Testis (tissue), 3 donors: Measurements from ENCODE around the gene WBP1L. TPM values are rescaled to one million over a fixed set of nuclear protein-coding genes. Genes with fewer than 3 reads are reported as not detected.
"Not testable (repeated sequence)": the region's sequence is repeated elsewhere in the genome, so short reads cannot be mapped to it uniquely, and the experiment has no call there.

Source experiments
- DNase-seq: peaks from one replicate; pipeline ENCODE4 v3.0.0-alpha.2; 2019
- H3K27ac ChIP-seq, 2 donors: fragments of 200-600 bp; sonication (generic); one replicate each; pipeline ENCODE4 v1.5.1; 2019
- H3K27me3 ChIP-seq: fragments of 200-600 bp; sonication (generic); one replicate; pipeline ENCODE4 v1.5.1; 2019
- H3K36me3 ChIP-seq: fragments of 200-600 bp; sonication (generic); one replicate; pipeline ENCODE4 v1.5.1; 2017; ENCODE audit warnings: low read depth; ENCODE audit errors: missing control alignments
- H3K4me1 ChIP-seq: fragments of 200-600 bp; sonication (generic); one replicate; pipeline ENCODE4 v1.5.1; 2019
- H3K4me3 ChIP-seq, 2 donors: fragments of 200-600 bp; sonication (generic); one replicate each; pipeline ENCODE4 v1.5.1; 2017 to 2019
- H3K9me3 ChIP-seq: fragments of 200-600 bp; sonication (generic); one replicate; pipeline ENCODE4 v1.5.1; 2017
- POLR2A ChIP-seq: fragments of 450-650 bp; IDR thresholded peaks from one replicate; pipeline ENCODE4 v1.6.1; 2017; ENCODE audit warnings: antibody characterized with exemption, mild to moderate bottlenecking, moderate library complexity
- WGBS, 2 donors: methylation state at CpG; one replicate each; pipeline ENCODE4 v1.1.5; 2018; 5-methylcytosine and 5-hydroxymethylcytosine counted together
- intact Hi-C: fragments of 100-400 bp; cut with DNase I; formaldehyde crosslinking; loops from one replicate; pipeline ENCODE4 v1.15.1; 2023; ENCODE audit warnings: low total_unique reads
- polyA plus RNA-seq: library from polyadenylated mRNA; stranded (reverse); fragments of 350-450 nt; fragmentation: Illumina TruSeq; extraction: RNeasy Lipid Tissue Mini Kit (QIAGEN cat#74804); gene quantifications from one replicate; pipeline ENCODE4 v1.2.3, GENCODE V29; 2014; ENCODE audit warnings: low read depth, low replicate concordance; ENCODE audit not compliant: insufficient read depth
- total RNA-seq, 2 donors: library from RNA; depleted of rRNA; stranded (reverse); fragments of >200 nt; gene quantifications; one replicate each; pipeline ENCODE4 v1.2.3, GENCODE V29; 2016
- TF ChIP-seq, protein P1 (sequence below), 3 experiments: fragments of 450-650 bp in 2 of 3; fragments of 200-600 bp in 1 of 3; sonication (generic) in 1 of 3; IDR thresholded peaks; one replicate each; pipeline ENCODE4 v1.5.1; 2016 to 2019; ENCODE audit warnings: antibody characterized with exemption in 3 of 3, mild to moderate bottlenecking in 2 of 3, moderate library complexity in 1 of 3

Gene WBP1L
- total and polyA plus RNA-seq, 3 donors from 2014 or later = 72.4 to 165 (median 113) TPM

DNA sequence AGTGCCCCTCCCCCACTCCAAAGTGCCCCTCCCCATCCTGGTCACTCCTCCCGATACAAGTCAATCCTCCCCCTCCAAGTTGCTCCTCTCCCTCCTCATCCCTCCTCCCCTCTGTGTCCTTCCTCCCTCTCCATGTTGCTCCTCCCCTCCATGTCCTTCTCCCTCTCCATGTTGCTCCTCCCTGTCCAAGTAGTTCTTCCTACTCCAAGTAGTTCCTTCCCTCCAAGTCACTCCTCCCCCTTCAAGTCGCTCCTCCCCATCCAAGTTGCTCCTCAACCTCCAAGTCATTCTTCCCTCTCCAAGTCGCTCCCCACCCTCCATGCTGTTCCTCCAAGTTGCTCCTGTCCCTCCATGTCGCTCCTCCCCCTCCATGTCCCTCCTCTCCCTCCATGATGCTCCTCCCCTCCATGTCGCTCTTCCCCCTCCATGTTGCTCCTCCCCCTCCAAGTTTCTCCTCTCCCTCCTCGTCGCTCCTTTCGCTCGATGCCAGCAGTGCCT lies 8.6 kb upstream of the WBP1L start:
- no peaks in the 10 kb centered on the region for H3K9me3 ChIP-seq

DNA sequence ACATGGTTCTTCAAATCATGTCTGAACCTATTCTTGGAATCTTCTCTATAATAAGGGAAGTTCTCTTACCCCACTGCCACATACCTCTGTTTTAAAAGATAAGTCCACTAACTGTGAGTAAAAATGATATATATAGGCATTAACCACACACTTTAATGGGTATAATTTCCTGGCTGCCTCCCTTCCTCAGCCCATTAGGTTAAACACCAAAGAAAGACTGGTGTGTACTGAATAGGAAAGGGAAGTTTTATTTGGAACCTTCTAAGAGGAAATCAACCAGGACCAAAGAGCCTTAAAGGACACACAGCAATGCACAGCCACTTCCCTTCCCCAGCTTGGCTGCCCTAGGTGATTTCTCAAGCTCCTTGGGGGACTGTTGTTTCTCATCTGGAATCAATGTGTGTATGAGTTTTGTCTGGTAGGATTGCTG lies 5.0 kb upstream of the WBP1L start:
- Histone ChIP-seq H3K4me3 (no peak overlapping the region), H3K36me3 (no peaks in the 10 kb centered on the region)

More for the DNA sequence above, 8.6 kb upstream of the WBP1L start:
- TF ChIP-seq, protein P1, sequence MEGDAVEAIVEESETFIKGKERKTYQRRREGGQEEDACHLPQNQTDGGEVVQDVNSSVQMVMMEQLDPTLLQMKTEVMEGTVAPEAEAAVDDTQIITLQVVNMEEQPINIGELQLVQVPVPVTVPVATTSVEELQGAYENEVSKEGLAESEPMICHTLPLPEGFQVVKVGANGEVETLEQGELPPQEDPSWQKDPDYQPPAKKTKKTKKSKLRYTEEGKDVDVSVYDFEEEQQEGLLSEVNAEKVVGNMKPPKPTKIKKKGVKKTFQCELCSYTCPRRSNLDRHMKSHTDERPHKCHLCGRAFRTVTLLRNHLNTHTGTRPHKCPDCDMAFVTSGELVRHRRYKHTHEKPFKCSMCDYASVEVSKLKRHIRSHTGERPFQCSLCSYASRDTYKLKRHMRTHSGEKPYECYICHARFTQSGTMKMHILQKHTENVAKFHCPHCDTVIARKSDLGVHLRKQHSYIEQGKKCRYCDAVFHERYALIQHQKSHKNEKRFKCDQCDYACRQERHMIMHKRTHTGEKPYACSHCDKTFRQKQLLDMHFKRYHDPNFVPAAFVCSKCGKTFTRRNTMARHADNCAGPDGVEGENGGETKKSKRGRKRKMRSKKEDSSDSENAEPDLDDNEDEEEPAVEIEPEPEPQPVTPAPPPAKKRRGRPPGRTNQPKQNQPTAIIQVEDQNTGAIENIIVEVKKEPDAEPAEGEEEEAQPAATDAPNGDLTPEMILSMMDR (IDR thresholded peaks at IDR 0.05) = no peak
- no peak for TF ChIP-seq POLR2A
- Histone ChIP-seq H3K27ac (peak overlapping the region in 1 of 2 donors; percentile 56), H3K4me3 (no peak overlapping the region), H3K4me1 (no peaks in the 10 kb centered on the region), H3K27me3 (no peaks in the 10 kb centered on the region), H3K36me3 (no peaks in the 10 kb centered on the region)
- intact Hi-C loops = no loop called here
- DNase-seq = peak; percentile 51
- WGBS, 2 donors = 67 to 76% methylated on average over 9 of the region's 9 CpGs

DNA sequence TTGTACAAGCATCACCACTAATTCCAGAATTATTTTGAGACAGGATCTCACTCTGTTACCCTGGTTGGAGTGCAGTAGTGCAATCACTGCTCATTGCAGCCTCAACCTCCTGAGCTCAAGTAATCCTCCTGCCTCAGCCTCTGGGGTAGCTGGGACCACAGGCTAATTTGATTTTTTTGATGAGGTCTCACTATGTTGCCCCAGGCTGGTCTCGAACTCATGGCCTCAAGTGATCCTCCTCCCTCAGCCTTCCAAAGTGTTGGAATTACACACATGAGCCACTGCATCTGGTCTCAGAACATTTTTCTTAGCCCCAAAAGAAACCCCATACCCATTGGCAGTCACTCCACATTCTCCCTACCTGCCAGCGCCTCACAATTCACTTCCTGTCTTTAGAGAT lies 3.5 kb upstream of the WBP1L start:
- no peaks in the 10 kb centered on the region for H3K27me3 ChIP-seq
- intact Hi-C loops = no loop called here
- TF ChIP-seq, protein P1 (IDR thresholded peaks at IDR 0.05) = no peak
- TF ChIP-seq POLR2A = no peak
- H3K36me3 ChIP-seq = no peaks in the 10 kb centered on the region
- no peak for DNase-seq
- 91 to 92% methylated on average over 2 of the region's 2 CpGs for WGBS, 2 donors
- no peak overlapping the region for H3K27ac ChIP-seq
- no peak overlapping the region for H3K4me3 ChIP-seq
- H3K4me1 ChIP-seq = peaks cover 12% of the 10 kb centered on the region
- H3K9me3 ChIP-seq = no peaks in the 10 kb centered on the region

More for the DNA sequence above, 5.0 kb upstream of the WBP1L start:
- Histone ChIP-seq H3K9me3 (no peaks in the 10 kb centered on the region), H3K4me1 (peaks cover 7% of the 10 kb centered on the region), H3K27ac (no peak overlapping the region), H3K27me3 (no peaks in the 10 kb centered on the region)
- TF ChIP-seq, protein P1 (IDR thresholded peaks at IDR 0.05) = no peak
- TF ChIP-seq POLR2A = no peak
- no peak for DNase-seq
- intact Hi-C loops = no loop called here

DNA sequence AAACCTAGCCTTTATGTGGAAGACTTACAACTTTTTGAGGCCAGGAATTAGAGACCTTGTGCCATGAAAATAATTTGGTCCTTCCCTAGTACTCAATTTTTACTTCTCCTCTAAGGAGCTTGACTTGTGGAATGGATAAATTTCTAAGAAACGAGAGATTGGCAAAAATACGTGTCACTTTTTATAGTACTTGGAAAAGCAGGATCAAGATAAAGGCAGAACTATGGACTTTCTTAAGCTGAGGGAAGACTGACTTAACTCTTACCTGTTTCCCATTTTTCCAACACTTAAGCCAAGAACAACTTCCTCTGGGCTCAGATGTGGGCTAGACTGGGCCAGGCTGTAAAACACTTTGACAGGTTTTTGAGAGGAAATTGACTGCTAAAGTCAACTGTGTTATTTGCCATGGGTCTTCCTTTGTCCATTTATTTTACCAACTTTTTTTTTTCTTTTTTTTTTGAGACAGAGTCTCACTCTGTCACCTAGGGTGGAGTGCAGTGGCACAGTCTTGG lies 2.0 kb upstream of the WBP1L start:
- H3K4me3 ChIP-seq = no peak overlapping the region
- H3K27ac ChIP-seq = no peak overlapping the region
- no peaks in the 10 kb centered on the region for H3K36me3 ChIP-seq
- intact Hi-C loops = no loop called here
- no peaks in the 10 kb centered on the region for H3K9me3 ChIP-seq
- TF ChIP-seq POLR2A = no peak
- 72 to 73% methylated on average over 2 of the region's 2 CpGs for WGBS, 2 donors
- DNase-seq = no peak
- no peaks in the 10 kb centered on the region for H3K27me3 ChIP-seq
- peaks cover 12% of the 10 kb centered on the region for H3K4me1 ChIP-seq

DNA sequence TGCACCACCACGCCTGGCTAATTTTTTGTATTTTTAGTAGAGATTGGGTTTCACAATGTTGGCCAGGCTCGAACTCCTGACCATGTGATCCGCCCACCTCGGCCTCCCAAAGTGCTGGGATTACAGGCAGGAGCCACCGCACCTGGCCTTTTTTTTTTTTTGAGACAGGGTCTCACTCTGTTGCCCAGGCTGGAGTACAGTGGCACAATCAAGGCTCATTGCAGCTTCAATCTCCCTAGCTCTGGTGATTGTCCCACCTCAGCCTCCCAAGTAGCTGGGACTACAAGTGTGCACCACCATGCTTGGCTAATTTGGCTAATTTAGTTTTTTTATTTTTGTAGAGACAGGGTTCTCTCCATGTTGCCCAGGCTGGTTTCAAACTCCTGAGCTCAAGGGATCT lies 1.4 kb upstream of the WBP1L start:
- H3K27ac ChIP-seq, intact Hi-C loops, DNase-seq, H3K36me3 ChIP-seq, H3K9me3 ChIP-seq, H3K4me3 ChIP-seq, H3K27me3 ChIP-seq: not testable (repeated sequence)
- WGBS, 2 donors = 78 to 87% methylated on average over 5 of the region's 5 CpGs
- peaks cover 12% of the 10 kb centered on the region for H3K4me1 ChIP-seq

DNA sequence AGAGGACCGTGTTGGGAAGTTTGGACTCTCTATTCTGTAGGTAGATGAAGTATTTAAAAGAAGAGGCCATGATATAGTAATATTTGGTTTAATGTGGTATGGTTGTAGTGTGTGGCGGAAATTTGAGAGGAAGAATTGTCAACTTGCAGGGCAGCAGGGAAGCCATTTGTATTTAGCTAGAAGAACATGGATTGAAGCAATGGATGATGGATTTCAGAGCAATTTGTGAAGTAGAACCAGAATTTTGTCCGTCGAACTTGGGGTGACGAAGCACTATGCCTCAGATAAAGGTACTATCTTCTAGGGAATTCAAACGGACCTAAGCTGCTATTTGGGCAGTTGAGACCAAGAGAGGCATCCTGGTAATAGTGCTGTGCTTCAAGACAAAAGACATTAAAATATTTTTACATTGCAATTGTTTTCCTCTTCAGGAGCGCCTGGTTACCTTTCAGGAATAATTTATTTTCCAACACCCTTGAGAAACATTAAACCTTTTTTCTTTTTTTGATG lies 615 bp upstream of the WBP1L start:
- peaks cover 12% of the 10 kb centered on the region for H3K4me1 ChIP-seq
- no peak for DNase-seq
- no peaks in the 10 kb centered on the region for H3K27me3 ChIP-seq
- WGBS, 2 donors = 24 to 29% methylated on average over 7 of the region's 7 CpGs
- no peak for TF ChIP-seq POLR2A
- TF ChIP-seq, protein P1 (IDR thresholded peaks at IDR 0.05) = no peak
- no peaks in the 10 kb centered on the region for H3K9me3 ChIP-seq
- peak overlapping the region in 1 of 2 donors; percentile 95 for H3K4me3 ChIP-seq
- intact Hi-C loops = no loop called here
- no peaks in the 10 kb centered on the region for H3K36me3 ChIP-seq
- H3K27ac ChIP-seq = peak overlapping the region in 1 of 2 donors; percentile 54
